Measurements from ENCODE around the gene SAV1.

DNA sequence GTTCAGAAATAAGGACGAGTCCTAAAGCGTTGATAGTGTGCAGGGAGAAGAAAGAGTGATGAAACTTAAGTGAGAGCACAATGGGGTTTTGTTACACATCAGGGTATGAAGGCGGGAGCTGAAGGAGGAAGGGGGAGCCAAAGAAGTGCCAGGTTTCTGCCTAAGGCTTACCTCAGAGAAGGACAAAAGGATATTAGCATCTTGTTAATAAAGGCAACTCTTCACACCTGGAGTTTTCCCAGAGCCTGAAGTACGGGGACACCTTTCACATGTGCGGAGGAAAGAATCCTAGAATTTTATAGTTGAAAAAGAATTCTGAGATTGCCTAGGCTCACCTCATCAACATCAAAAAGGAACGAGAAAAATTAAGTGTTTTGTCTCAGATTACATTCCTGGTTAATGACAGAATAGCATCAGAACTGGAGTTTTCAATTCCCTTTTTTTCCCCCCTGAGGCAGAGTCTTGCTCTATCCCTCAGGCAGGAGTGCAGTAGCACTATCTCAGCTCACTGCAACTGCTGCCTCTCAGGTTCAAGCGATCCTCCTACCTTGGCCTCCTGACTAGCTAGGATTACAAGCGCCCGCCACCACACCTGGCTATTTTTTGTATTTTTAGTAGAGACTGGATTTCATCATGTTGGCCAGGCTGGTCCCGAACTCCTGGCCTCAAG is 2.2 kb upstream of the SAV1 start:
- TF ChIP-seq, protein P1, sequence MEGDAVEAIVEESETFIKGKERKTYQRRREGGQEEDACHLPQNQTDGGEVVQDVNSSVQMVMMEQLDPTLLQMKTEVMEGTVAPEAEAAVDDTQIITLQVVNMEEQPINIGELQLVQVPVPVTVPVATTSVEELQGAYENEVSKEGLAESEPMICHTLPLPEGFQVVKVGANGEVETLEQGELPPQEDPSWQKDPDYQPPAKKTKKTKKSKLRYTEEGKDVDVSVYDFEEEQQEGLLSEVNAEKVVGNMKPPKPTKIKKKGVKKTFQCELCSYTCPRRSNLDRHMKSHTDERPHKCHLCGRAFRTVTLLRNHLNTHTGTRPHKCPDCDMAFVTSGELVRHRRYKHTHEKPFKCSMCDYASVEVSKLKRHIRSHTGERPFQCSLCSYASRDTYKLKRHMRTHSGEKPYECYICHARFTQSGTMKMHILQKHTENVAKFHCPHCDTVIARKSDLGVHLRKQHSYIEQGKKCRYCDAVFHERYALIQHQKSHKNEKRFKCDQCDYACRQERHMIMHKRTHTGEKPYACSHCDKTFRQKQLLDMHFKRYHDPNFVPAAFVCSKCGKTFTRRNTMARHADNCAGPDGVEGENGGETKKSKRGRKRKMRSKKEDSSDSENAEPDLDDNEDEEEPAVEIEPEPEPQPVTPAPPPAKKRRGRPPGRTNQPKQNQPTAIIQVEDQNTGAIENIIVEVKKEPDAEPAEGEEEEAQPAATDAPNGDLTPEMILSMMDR (IDR thresholded peaks at IDR 0.05; ENCODE audit: borderline replicate concordance, extremely low read depth, low read length, poor library complexity, severe bottlenecking) = no peak
- TF ChIP-seq EZH2 (IDR thresholded peaks at IDR 0.05; ENCODE audit: borderline replicate concordance, low read depth, low read length, severe bottlenecking) = no peak

All from DND-41 (cell line).